DOHH2 (cell line): ENCODE data around the gene ASB13.
"Not testable (repeated sequence)": the region's sequence is repeated elsewhere in the genome, so short reads cannot be mapped to it uniquely, and the experiment has no call there.

Experiments used
- H3F3A ChIP-seq: fragments of 200-600 bp; sonication (generic), shearing (Covaris generic); 2 replicates; pipeline ENCODE4 v1.6.0; 2016; ENCODE audit warnings: antibody characterized with exemption, mild to moderate bottlenecking; ENCODE audit not compliant: control insufficient read depth, insufficient read depth
- H3K27ac ChIP-seq: fragments of 200-600 bp; sonication (generic); 2 replicates; pipeline ENCODE4 v1.5.1; 2014; ENCODE audit warnings: low read depth, mild to moderate bottlenecking, low read length, moderate library complexity
- H3K27me3 ChIP-seq: fragments of 200-600 bp; sonication (generic); 2 replicates; pipeline ENCODE4 v1.6.1; 2014; ENCODE audit warnings: mild to moderate bottlenecking, low read length, mixed read lengths; ENCODE audit not compliant: control insufficient read depth
- H3K36me3 ChIP-seq: fragments of 200-600 bp; sonication (generic); 2 replicates; pipeline ENCODE4 v1.6.1; 2014; ENCODE audit warnings: mild to moderate bottlenecking, low read length, moderate library complexity, mixed read lengths; ENCODE audit not compliant: control insufficient read depth
- H3K4me1 ChIP-seq: fragments of 200-600 bp; sonication (generic); 2 replicates; pipeline ENCODE4 v1.6.1; 2014; ENCODE audit warnings: mild to moderate bottlenecking, low read length, mixed read lengths; ENCODE audit not compliant: control insufficient read depth
- H3K4me2 ChIP-seq: fragments of 200-600 bp; sonication (generic); 2 replicates; pipeline ENCODE4 v1.6.0; 2014; ENCODE audit warnings: mild to moderate bottlenecking, low read length, moderate library complexity
- H3K4me3 ChIP-seq: fragments of 200-600 bp; sonication (generic); 2 replicates; pipeline ENCODE4 v1.5.1; 2014; ENCODE audit warnings: mild to moderate bottlenecking, low read length, mixed read lengths
- H3K79me2 ChIP-seq: fragments of 200-600 bp; sonication (generic); 2 replicates; pipeline ENCODE4 v1.6.1; 2014; ENCODE audit warnings: mild to moderate bottlenecking, low read length, mixed read lengths; ENCODE audit not compliant: control insufficient read depth
- H3K9me2 ChIP-seq: fragments of 200-600 bp; sonication (generic); replicated peaks from 2 replicates; pipeline ENCODE4 v1.6.1; 2014; ENCODE audit warnings: mild to moderate bottlenecking, low read length, mixed read lengths; ENCODE audit not compliant: control insufficient read depth
- H3K9me3 ChIP-seq: fragments of 200-600 bp; sonication (generic); 2 replicates; pipeline ENCODE4 v1.6.1; 2014; ENCODE audit warnings: antibody characterized with exemption, low read length, mixed read lengths; ENCODE audit not compliant: control insufficient read depth, insufficient read depth
- H4K20me1 ChIP-seq: fragments of 200-600 bp; sonication (generic); 2 replicates; pipeline ENCODE4 v1.6.0; 2014; ENCODE audit warnings: low read depth, mild to moderate bottlenecking, antibody characterized with exemption, low read length, moderate library complexity; ENCODE audit not compliant: control insufficient read depth, insufficient read depth
- CTCF ChIP-seq: fragments of 200-600 bp; sonication (generic); IDR thresholded peaks from one replicate; pipeline ENCODE4 v1.5.1; 2014; ENCODE audit warnings: antibody characterized with exemption, mild to moderate bottlenecking, low read depth, low read length; ENCODE audit not compliant: poor library complexity, severe bottlenecking
- EZH2phosphoT487 ChIP-seq: fragments of 200-600 bp; sonication (generic); IDR thresholded peaks from 2 replicates; pipeline ENCODE4 v1.6.1; 2017; ENCODE audit warnings: borderline replicate concordance, mild to moderate bottlenecking, antibody characterized with exemption, low read length, moderate library complexity, mixed read lengths

The ASB13 gene

GRCh38 chr10:5622186-5622960 is 44.0 kb downstream of the ASB13 start:
- H3K4me2 ChIP-seq, result no peak overlapping the region
- H3K4me3 ChIP-seq, result no peak overlapping the region
- no peaks in the 10 kb centered on the region for H3F3A ChIP-seq
- TF ChIP-seq EZH2phosphoT487 (no peak), CTCF (no peak)
- no peaks in the 10 kb centered on the region for H3K9me2 ChIP-seq
- peaks cover 10% of the 10 kb centered on the region for H3K4me1 ChIP-seq
- H3K27me3 ChIP-seq, result peaks cover 12% of the 10 kb centered on the region; the same call in 1 of the 2 replicates
- H3K36me3 ChIP-seq, result no peaks in the 10 kb centered on the region
- no peaks in the 10 kb centered on the region for H4K20me1 ChIP-seq
- H3K79me2 ChIP-seq, result no peaks in the 10 kb centered on the region
- no peaks in the 10 kb centered on the region for H3K9me3 ChIP-seq
- no peak overlapping the region for H3K27ac ChIP-seq

GRCh38 chr10:5621371-5621770 is 45.0 kb downstream of the ASB13 start:
- H3K36me3 ChIP-seq, H3F3A ChIP-seq, H4K20me1 ChIP-seq, H3K4me1 ChIP-seq, H3K9me2 ChIP-seq, H3K79me2 ChIP-seq, H3K4me2 ChIP-seq, H3K4me3 ChIP-seq, H3K9me3 ChIP-seq, H3K27ac ChIP-seq: not testable (repeated sequence)
- peaks cover 13% of the 10 kb centered on the region; the same call in 1 of the 2 replicates for H3K27me3 ChIP-seq

- no peak for TF ChIP-seq EZH2phosphoT487
- no peak for TF ChIP-seq CTCF
These were observed 45.4 kb downstream of the ASB13 start for GRCh38 chr10:5620966-5621365.

GRCh38 chr10:5620223-5620721 is 46.1 kb downstream of the ASB13 start:
- Histone ChIP-seq H3K27ac (no peak overlapping the region), H3K4me2 (no peak overlapping the region), H3K4me3 (no peak overlapping the region), H3K9me3 (no peaks in the 10 kb centered on the region), H3K9me2 (no peaks in the 10 kb centered on the region), H3F3A (no peaks in the 10 kb centered on the region), H3K4me1 (peaks cover 10% of the 10 kb centered on the region), H3K36me3 (no peaks in the 10 kb centered on the region), H3K27me3 (peaks cover 13% of the 10 kb centered on the region; the same call in 1 of the 2 replicates), H4K20me1 (no peaks in the 10 kb centered on the region), H3K79me2 (no peaks in the 10 kb centered on the region)
- no peak for TF ChIP-seq CTCF
- no peak for TF ChIP-seq EZH2phosphoT487

More at GRCh38 chr10:5620966-5621365, 45.4 kb downstream of the ASB13 start:
- Histone ChIP-seq H3K9me2 (no peaks in the 10 kb centered on the region), H3K27me3 (peaks cover 13% of the 10 kb centered on the region; the same call in 1 of the 2 replicates), H3K4me3 (no peak overlapping the region), H3K79me2 (no peaks in the 10 kb centered on the region), H3K9me3 (no peaks in the 10 kb centered on the region), H3K4me1 (peaks cover 10% of the 10 kb centered on the region), H3F3A (no peaks in the 10 kb centered on the region), H3K27ac (no peak overlapping the region), H3K4me2 (no peak overlapping the region), H3K36me3 (no peaks in the 10 kb centered on the region), H4K20me1 (no peaks in the 10 kb centered on the region)
